GM19467 (cell line): ENCODE measurements around the gene PDE3A.
"Not testable (repeated sequence)": the region's sequence is repeated elsewhere in the genome, so short reads cannot be mapped to it uniquely, and the experiment has no call there.

Source experiments
- ATAC-seq: cut with Tn5 transposase; IDR thresholded peaks from one replicate; pipeline ENCODE4 v1.9.1; 2021; ENCODE audit warnings: mild to moderate bottlenecking, moderate library complexity; ENCODE audit not compliant: unreplicated experiment

Gene PDE3A

GRCh38 chr12:20546267-20546666, 177.9 kb downstream of the PDE3A start:
- no peak for ATAC-seq

DNA sequence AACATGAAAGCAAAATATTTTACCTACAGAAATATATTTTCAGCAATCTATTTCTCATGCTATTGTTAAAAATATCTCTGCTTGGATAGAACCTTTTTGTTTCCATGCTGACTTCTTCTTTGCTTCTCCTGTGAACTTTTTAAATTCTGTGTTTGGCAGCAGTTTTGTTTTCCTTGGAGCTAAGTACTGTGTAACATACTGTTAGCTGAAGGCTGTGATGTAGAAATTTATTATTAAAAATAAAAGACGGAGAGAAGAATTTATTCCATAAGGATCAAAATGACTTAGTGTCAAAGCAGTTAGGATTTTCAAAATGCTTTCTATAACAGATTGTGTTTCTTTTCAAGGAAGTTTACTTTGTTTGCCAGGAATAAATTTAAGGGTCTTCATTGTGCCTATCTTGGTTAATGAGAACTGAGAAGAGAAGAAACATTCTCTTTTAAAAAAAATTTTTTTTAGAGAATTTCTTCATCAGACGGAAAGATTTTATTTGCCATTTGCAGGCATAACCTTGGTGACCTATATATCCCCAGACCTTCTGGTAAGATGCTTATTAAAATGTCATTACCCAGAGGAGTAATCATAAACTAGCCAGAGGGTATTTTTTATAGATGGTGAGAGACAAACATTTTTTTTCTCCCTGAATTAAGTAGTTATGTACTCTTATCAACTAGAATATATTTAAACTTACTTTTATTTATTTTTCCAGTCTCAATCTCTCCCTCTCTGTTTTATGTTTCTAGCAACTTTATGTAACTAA, 179.7 kb downstream of the PDE3A start:
- no peak for ATAC-seq

DNA sequence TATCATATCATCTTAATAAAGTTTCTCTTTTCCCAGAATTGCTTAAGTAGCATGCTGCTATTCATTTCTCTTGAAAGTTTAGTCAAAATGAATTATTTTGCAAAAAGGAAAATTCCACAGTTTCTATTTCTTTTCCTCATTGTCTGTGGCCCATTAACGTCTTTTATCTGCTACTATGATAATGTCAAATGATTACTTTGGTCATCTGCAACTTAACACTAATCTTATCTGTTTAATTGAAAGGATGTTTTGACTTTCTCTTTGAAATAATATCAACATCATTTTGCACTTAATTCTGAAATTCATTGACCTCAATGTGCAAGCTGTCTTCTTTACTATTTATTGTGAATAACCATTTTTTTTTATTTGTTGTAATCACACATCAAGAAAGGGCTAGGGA, 180.3 kb downstream of the PDE3A start:
- no peak for ATAC-seq

GRCh38 chr12:20549108-20549719, 180.9 kb downstream of the PDE3A start:
- ATAC-seq = no peak

- not testable (repeated sequence) for ATAC-seq
Observed at GRCh38 chr12:20551742-20552442, 183.6 kb downstream of the PDE3A start.

GRCh38 chr12:20552586-20552985, 184.2 kb downstream of the PDE3A start:
- not testable (repeated sequence) for ATAC-seq

GRCh38 chr12:20555015-20555414, 186.7 kb downstream of the PDE3A start:
- ATAC-seq = no peak

DNA sequence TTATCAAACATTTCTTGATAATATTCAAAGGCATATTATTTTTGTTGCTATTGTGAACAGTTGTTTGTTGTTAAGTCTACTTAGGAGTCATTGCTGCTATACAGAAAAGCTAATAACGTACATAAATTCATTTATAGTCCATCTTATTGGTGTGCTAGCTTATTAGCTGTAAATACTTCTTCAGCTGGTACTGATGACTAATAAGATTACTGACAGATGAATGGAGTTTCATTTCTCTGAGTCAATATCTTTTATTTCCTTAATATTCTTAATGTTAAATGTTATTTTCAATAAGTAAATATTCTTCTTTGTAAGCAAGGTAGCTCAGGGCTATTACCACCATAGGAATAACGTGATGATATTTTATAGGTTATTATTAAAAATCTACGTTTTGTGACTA, 187.4 kb downstream of the PDE3A start:
- no peak for ATAC-seq

GRCh38 chr12:20557096-20557495, 188.8 kb downstream of the PDE3A start:
- no peak for ATAC-seq

DNA sequence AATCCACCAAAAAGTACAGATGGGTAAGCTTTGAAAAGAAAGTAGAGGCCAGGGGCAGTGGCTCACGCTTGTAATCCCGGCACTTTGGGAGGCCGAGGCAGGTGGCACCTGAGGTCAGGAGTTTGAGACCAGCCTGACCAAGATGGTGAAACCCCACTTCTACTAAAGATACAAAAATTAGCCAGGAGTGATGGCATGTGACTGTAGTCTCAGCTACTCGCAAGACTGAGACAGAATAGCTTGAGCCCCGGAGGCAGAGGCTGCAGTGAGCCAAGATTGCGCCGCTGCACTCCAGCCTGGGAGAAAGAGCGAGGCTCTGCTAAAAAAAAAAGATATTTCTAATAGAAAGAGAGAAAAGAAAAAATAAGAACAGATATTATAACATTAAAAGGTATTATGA, 192.6 kb downstream of the PDE3A start:
- no peak for ATAC-seq

DNA sequence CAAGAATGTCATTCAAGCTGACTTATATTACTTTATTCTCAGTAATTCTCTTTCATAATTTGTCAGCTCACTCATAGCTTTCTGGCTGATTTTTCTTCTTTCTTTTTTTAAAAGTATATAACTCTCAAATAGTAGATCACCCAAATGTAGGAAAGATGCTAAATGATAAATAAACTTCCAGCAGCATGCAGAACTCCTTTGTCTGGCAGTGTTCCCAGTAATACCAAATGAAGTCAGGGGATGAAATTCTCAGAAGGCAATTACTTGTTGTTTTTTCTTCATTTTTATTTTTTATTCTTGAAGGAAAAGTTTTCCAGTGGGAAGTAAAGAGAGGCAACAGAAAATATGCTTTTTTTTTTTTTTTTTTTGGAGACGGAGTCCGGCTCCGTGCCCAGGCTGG, 193.5 kb downstream of the PDE3A start:
- ATAC-seq = no peak

GRCh38 chr12:20567413-20567812, 199.1 kb downstream of the PDE3A start:
- ATAC-seq = no peak

DNA sequence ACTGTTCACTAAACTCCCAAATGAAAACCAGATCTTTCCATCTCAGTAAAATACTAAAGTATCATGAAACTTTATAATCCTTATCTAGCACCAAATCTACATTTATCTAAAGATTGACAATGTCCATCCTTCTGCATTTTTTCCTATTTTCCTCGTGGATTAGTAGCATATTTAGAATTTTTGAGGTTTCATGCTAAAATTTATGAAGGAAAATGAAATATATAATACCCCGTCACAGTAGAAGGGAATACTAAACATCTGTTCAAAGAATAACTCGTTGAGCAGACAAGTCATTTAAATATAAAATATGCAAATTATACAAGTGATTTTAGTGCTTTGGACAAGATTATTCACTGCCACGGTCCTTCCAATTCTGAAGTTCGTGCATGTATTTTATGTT, 204.1 kb downstream of the PDE3A start:
- ATAC-seq = no peak

DNA sequence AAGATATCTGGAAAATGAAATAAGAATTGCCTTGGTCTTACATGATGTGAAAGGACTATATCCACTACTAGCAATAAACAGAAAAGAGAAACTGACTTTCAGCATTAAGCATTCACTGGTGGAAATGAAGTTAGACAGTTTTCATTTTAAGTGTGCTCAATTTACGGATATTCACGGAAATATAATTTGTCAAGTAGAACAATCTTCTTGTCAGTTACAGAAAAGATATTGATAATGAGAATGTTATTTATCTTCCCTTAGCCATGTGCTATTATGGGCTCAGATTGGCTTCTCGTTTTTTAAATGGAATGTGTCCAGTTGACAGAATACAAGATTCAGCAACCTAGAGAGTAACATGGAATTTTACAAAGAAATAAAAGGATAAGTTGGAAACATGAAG, 208.2 kb downstream of the PDE3A start:
- no peak for ATAC-seq

- no peak for ATAC-seq
Observed at GRCh38 chr12:20577054-20577453, 208.7 kb downstream of the PDE3A start.

DNA sequence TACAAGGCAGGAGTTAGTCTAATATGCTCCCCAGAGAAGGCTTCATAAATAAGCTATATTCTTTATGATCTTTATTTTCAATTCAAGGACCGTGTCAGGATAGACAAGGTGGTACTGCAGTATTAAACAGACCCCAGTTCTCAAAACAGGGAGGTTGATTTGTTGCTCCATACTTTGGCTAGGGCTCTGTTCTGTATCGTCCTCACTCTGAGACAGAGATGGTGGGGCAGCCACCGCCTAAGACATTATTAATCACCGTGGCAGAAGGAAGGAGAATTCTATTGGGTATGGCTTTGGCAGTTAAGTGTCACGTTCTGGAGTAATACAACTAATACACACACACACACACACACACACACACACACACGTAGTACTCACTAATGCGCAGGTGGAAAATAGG, 209.8 kb downstream of the PDE3A start:
- ATAC-seq = no peak

GRCh38 chr12:20585055-20585625, 216.8 kb downstream of the PDE3A start:
- no peak for ATAC-seq

DNA sequence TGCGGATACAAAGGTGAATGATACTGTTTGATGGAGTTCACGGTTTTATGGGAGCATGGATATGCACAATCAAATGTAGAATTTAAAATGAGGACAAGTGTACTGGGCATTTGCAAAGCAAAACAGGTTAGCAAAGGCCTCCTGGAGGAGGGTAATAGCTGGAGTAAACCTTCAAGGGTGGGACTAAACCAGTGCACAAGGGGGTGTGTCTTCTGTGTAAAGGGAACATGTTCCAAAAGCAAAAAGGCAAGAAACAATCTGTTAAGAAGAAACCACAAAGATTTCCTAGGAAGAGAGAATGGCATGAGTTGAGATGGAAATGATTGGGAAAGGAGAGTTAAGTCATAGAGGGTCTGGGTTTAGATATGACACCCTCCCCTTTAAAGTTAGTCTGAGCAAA, 217.6 kb downstream of the PDE3A start:
- no peak for ATAC-seq

- no peak for ATAC-seq
Observed at GRCh38 chr12:20588042-20588441, 219.7 kb downstream of the PDE3A start.

DNA sequence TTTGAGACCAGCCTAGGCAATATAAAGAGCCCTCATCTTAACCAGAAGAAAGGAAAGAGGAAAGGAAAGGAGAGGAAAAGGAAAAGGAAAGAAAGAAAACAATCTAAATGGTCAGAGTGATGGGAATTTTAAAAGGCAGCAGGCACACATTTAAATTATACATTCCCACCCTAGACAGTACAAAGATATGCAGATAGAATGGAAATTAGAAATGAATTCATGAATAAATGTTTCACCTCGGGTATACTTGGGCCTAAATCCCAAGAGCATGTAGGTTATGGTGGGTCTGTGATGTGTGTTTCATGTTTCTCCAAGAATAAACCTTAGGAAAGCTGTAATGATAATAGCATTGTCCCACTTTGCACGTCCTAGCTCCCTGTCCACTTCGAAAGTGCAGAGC, 222.2 kb downstream of the PDE3A start:
- no peak for ATAC-seq

- ATAC-seq = no peak
Observed at GRCh38 chr12:20592556-20592955, 224.2 kb downstream of the PDE3A start.

GRCh38 chr12:20593611-20594010, 225.3 kb downstream of the PDE3A start:
- ATAC-seq = no peak
